HG03039 (cell line): ENCODE data around the gene COLEC11.

Source experiments
- ATAC-seq: cut with Tn5 transposase; IDR thresholded peaks from one replicate; pipeline ENCODE4 v1.9.1; 2021; ENCODE audit warnings: mild to moderate bottlenecking, moderate library complexity; ENCODE audit not compliant: unreplicated experiment

COLEC11 gene

GRCh38 chr2:3636586-3637310 lies 41.8 kb downstream of the COLEC11 start:
- no peak for ATAC-seq

- no peak for ATAC-seq
These were observed 42.4 kb downstream of the COLEC11 start for GRCh38 chr2:3637311-3637675.

GRCh38 chr2:3637692-3638455 lies 43.0 kb downstream of the COLEC11 start:
- no peak for ATAC-seq

GRCh38 chr2:3638456-3638810 lies 43.5 kb downstream of the COLEC11 start:
- ATAC-seq: no peak

- ATAC-seq: no peak
These were observed 44.2 kb downstream of the COLEC11 start for GRCh38 chr2:3639015-3639630.

GRCh38 chr2:3639653-3640052 lies 44.7 kb downstream of the COLEC11 start:
- ATAC-seq: no peak

- ATAC-seq: no peak
These were observed 46.3 kb downstream of the COLEC11 start for GRCh38 chr2:3641181-3641580.

GRCh38 chr2:3641841-3642421 lies 47.0 kb downstream of the COLEC11 start:
- no peak for ATAC-seq

- ATAC-seq: no peak
These were observed 47.8 kb downstream of the COLEC11 start for GRCh38 chr2:3642521-3643215.

GRCh38 chr2:3643371-3644245 lies 48.7 kb downstream of the COLEC11 start:
- no peak for ATAC-seq

GRCh38 chr2:3644246-3644525 lies 49.3 kb downstream of the COLEC11 start:
- ATAC-seq: no peak

GRCh38 chr2:3644891-3645605 lies 50.1 kb downstream of the COLEC11 start:
- ATAC-seq: no peak

GRCh38 chr2:3645745-3646389 lies 51.0 kb downstream of the COLEC11 start:
- ATAC-seq: no peak

GRCh38 chr2:3646446-3646845 lies 51.5 kb downstream of the COLEC11 start:
- ATAC-seq: no peak

- ATAC-seq: no peak
These were observed 52.3 kb downstream of the COLEC11 start for GRCh38 chr2:3647246-3647645.

- no peak for ATAC-seq
These were observed 53.1 kb downstream of the COLEC11 start for GRCh38 chr2:3647831-3648651.

- no peak for ATAC-seq
These were observed 53.8 kb downstream of the COLEC11 start for GRCh38 chr2:3648652-3649177.

- ATAC-seq: no peak
These were observed 54.7 kb downstream of the COLEC11 start for GRCh38 chr2:3649581-3649980.
